GM21423 (cell line): ENCODE measurements around the gene IFT81.
"Not testable (repeated sequence)": the region's sequence is repeated elsewhere in the genome, so short reads cannot be mapped to it uniquely, and the experiment has no call there.

Source experiments
- ATAC-seq: cut with Tn5 transposase; IDR thresholded peaks from one replicate; pipeline ENCODE4 v1.9.1; 2021; ENCODE audit warnings: mild to moderate bottlenecking, moderate library complexity; ENCODE audit not compliant: unreplicated experiment

The IFT81 gene

DNA sequence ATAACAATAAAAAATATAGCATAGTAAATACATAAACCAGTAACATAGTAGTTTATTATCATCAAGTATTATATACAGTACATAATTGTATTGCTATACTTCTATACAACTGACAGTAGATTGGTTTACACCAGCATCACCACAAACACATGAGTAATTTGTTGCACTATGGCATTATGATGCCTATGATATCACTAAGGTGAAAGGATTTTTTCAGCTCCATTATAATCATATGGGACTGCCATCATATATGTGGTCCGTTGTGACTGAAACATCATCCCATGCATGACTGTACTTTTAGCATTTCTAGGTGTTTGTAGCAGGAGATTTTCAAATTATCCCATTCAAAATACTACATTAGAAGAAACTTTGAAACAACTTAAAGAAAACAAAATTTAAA is 77.8 kb downstream of the IFT81 start:
- ATAC-seq: no peak

DNA sequence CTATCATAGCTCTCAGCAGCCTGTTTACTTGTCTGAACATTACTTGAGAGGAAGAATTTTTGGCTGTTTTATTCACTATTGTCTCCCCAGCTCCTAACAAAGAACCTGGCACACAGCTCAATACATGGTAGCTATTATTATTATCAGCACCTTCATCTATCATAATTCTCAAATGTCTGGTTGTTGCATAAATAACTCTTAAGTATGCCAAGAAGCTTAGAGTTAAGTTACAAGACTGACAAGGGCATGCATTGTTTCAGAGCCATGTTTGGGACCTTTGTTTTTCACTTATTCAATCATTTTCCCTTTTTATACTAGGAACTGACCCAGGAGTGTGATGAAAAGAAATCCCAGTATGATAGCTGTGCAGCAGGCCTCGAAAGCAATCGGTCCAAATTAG is 79.4 kb downstream of the IFT81 start:
- no peak for ATAC-seq

DNA sequence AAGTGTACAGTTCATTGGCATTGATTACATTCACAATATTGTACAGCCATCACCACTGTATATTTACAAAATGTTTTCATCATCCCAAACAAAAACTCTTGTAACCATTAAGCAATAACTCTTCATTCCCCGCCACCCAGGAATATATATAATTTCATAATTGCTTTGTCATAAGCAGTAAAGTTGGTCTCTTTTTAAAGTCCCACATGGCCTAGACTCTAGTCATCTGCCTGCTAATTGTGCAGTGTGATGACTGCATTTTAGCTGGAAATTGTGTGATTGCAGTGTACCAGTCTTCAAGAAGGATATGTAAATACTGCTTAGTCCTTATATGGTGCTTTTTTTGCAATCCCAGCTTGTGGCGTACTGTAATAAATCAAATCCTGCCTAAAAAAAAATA is 81.8 kb downstream of the IFT81 start:
- ATAC-seq: no peak

DNA sequence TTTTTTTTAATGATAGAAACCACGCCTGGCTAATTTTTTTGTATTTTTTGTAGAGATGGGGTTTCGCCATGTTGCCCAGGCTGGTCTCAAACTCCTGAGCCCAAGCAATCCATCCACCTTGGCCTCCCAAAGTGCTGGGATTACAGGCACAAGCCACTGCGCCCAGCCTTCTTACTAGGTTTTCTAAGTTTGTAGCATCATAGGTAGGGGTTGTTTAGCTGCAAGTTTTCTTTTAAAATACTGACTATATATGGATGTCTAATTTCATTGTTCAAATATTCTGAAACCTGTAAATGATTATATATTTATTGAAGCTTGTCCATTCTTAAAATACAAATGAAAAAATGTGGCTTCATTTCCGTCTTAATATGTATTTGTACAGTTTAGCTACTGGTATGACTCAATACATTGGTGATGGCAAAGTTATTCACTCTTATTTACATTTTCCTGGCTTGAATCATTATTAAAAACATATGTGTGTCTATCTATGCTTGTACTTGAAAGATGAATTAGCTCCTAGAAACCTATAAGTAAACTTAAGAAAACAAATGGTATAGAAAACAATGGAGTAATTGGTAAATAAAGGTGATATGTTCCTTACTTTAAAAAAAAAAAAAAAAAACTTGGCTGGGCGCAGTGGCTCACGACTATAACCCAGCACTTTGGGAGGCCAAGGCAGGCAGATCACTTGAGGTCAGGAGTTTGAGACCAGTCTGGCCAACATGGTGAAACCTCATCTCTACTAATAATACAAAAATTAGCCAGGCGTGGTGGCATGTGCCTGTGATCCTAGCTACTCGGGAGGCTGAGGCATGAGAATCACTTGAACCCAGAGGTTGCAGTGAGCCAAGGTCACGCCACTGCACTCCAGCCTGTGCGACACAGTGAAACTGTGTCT is 87.7 kb downstream of the IFT81 start:
- not testable (repeated sequence) for ATAC-seq

DNA sequence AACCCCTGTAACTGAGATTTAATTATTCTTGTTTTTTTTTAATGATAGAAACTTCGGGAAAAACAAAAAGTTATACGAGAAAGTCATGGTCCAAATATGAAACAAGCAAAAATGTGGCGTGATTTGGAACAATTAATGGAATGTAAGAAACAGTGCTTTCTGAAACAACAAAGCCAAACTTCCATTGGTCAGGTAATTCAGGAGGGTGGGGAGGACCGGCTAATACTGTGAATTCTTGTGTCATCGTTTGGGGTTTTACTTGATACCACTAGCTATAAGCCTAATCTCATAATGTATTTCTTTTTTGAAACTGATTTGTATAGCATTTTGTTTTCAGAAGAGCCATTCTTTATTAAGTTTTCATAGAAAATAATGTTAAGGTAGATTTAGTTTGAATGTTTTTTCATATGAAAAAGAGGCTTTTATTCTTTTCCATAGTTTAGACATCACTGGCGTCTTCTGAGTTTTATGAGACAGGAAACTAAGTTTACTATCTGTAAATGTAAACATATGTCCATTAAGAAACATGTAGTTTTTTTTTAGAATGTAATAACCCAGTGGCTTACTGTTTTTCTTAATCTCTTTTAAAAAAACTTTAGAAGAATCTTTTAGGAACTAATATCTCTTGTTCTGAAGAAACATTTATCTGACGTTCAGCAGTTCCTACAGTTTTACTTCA is 94.0 kb downstream of the IFT81 start:
- ATAC-seq: no peak

DNA sequence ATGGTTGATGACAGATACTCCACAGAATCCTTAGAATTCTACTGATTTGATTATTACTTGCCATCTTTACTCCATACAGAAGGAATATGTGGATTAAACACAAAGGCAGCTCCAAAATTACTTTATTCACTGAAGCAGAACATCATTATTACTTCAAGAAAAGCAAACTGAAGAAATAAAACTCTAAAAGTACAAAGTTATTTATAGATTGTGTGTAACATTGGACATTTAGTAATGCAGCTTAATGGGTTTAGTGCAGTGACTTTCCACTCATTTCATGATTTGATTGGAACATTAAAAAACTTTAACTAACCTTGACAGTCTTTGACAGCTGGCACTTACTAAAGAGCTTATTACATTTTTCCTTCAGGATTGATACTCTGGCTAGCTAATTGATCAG is 97.9 kb downstream of the IFT81 start:
- ATAC-seq: no peak

DNA sequence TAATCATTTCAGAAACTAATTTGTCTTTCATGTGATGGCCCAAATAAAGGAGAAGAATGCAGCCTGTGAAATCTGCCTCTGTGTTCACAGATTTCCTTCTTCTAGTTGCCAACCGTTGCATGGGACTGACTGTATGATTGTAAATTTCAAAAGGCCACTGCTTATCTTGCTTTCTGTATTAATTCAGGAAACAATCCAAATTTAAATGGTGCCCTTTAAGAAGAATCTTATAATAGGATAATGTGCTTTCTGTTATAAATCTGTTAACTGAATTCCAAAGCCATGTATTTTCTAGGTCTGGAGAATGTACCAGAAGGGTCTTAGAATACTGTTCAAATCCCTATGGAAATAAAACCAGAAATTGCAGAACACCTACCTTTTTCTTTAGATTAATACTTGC is 98.3 kb downstream of the IFT81 start:
- no peak for ATAC-seq

DNA sequence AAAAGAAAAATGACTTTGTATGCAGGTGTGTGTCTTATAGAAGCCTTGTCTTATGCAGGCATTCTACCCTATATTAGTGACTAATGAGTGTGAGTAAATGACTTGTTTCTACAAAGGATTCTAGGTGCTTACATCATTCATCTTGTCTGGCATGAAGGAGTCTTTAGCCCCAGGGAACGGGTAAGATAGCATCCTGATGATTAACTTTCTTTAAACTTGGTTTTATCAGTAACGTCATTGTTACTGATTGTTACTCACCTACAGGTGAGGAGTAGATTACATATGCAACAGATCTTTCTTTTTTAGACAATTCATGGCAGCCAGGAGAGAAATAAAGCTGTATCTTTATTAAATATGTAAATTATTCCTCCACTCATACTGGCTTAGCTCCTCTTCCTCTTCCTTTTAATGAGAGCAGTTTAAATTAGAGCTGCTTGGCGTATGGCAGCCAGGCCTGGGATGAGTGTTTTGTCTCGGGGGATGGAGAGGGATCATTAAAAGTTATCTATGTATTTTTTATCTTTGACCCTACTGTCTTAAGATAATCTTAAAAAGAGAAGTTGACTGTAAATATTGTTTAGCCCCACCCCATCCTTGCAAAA is 99.7 kb downstream of the IFT81 start:
- no peak for ATAC-seq

DNA sequence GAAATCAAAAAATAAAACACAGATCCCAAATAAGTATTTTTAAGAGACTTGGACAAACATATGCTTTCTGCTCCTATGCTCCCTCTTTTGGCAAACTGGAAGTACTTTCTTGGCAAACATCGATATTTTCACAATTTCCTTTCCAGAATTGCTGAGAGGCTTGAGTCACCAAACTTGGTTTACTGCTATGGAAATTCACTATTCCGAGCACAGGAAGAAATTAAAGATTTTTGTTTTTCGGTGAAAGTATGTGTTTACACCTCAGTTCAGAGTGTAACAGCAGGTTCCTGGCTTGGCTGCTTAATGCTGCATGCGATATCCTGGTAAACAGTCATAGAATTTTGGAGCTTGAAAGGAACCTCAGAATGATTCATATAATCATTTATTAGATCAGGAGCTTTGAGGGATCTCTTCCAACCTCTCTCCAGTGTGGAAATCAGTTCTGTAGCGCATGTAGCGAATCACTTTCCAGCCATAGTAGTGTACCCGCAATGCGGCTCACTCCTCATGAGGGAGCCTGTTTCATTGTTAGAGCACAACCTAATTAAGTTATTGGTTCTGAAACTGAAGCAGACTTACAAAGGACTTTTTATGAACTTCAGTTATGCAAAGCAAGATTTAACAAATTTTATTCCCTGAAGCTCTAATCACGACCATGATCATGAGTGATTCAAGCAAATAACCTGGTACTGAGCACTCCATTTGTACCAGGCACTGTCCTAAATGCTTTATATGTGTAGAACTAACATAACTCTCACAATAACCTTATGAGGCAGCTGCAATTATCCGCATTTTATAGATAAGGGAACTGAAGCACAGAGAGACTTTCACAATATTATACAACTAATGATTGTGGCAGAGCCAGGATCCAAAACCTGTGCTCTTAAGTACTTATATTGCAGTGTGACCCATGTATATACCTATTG is 100.5 kb downstream of the IFT81 start:
- no peak for ATAC-seq

DNA sequence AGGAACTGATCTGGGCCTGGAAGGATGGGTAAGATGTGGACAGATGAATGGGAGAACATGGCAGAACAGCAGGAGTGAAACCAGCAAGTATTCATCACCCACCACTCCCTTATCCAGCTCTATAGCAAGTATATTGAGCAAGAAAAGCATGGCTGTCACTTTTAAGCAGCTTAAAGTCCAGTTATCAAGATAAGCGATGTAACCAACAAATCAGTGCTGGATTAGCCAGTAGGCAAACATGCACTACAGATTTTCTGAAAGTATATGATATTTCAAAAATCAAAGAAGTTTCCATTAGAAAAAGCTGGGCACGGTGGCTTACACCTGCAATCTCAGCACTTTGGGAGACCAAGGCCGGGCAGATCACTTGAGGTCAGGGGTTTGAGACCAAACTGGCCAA is 103.0 kb downstream of the IFT81 start:
- ATAC-seq: no peak

DNA sequence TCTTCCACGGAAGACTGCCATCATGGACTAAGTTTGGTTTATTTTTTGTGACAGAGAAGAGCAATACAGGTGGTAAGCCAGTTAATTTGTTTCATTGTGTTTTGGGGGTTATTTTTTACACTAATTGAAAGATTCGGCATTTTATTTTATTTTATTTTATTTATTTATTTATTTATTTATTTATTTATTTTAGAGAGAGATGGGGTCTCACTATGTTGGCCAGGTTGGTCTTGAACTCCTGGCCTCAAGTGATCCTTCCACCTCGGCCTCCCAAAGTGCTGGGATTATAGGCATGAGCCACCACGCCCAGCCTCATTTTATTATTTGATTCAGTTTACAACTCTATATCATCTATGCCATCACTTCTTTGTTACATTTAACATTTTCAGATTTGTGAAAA is 104.2 kb downstream of the IFT81 start:
- not testable (repeated sequence) for ATAC-seq

DNA sequence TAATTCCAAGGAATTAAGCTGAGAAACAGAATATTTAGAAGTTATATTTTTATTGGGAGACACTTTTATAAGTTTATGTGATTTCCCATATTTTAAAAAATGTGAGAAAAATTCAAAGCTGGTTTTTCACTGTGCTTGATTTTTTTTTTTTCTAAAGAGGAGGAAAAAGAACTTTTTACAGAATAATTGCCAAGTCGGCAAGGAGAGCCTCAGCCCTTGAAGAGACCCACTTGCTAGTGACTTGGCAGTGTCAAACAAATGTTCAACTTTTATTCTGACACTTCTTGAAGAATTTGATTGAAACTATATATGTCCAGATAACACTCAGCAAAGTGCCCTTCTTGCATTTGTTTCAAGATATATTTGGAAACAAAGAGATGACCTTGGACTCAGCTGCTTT is 104.6 kb downstream of the IFT81 start:
- ATAC-seq: no peak

DNA sequence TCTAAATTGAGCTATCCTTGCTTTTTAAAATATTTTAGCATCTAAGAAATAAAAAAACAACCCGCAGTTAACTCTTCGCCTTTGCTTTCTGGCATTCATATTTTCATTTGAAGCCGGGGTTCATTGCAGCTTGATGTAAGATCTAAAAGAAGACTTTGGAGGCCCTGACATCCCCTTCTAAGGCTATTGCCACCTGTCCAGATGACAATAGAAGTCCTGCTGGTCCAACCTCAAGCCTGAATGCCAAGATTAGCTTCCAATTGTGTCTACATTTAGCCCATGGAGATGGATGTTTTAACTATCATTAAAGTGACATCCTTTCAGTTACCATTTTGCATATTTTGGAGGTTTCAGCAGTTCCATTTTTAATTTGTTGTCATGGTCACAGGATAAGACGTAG is 105.3 kb downstream of the IFT81 start:
- no peak for ATAC-seq

DNA sequence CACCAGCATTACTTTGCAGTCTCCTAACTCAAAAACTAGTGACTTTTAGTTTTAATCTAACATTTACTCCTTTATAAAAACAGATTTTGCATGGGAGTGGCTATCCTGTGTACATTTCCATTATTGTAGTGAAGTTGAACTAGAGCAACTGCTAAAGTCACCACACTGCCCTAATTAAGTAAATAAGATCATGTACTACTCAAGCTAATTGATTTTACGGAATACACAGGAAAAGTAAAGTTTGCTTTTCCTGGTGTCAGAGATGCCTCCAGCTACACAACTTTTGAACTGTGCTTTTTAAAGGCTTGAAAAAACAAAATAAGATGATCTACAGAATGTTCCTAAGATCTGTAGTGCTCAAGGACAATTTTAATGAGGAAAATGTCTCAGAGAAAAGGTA is 106.5 kb downstream of the IFT81 start:
- no peak for ATAC-seq

DNA sequence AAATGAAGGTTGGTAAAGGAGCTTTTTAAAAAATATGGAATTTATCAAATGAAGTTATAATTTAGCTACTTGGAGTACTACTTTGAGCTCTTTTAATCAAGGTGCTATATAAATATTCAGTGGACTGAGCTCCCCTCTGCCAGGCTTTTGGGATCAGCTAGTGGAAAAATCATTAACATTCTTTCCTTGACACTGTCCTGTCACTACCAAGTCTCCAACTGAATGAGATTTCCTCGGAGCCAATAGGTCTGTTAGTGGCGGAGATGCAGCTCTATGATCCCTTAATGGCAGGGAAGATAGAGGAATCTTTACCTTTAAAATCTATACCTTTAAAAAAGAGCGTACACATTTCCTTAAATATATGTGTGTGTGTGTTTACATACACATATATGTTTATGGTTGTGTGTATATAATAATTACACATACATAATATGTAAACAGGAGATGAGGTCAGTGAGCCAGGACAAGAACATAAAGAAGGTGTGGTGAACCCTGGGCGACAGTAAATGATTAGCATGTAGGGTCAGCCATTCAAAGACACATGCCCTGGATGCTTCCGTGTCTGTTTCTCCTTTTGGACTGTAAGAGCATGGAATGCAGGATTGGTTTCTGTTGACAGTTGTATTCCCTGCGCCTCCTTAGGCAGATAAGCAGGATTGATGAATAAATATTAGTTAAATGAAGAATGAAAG is 109.2 kb downstream of the IFT81 start:
- no peak for ATAC-seq

DNA sequence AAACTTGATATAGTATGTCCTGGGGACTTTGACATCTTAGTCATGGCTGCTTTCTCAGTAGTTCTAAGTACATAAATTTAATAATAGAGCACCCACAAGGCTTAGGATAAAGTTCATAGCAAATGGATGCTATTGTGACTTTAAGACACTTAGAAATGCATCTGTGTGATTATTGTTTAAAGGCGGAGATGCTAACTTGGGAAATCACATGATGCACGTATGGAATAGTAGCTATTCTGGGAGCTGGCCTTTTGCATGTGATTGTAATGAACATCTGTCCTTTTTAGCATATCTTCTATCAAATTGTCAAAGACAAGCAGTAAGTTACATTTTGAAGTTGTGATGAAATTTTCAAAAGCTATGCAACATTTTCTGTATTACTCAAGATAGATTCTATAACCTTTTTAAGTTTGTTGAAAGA is 110.2 kb downstream of the IFT81 start:
- ATAC-seq: no peak

DNA sequence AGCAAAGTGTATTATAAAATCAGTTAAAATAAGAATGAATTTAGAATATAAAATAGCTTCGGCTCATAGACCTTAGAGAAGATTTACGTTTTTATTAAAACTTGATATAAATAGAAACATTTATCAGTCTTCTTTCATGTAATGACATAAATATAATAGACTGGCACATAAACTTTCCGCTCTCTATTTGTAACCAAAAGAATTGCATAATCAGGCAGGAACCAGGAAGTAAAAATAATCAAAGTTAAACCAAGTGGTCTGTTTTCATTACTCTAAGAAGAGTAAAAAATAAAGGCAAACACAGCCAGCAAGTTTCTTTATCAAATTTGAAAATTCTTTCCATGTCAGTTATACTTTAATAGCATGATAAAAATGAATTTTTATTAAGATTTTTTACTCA is 110.6 kb downstream of the IFT81 start:
- no peak for ATAC-seq

DNA sequence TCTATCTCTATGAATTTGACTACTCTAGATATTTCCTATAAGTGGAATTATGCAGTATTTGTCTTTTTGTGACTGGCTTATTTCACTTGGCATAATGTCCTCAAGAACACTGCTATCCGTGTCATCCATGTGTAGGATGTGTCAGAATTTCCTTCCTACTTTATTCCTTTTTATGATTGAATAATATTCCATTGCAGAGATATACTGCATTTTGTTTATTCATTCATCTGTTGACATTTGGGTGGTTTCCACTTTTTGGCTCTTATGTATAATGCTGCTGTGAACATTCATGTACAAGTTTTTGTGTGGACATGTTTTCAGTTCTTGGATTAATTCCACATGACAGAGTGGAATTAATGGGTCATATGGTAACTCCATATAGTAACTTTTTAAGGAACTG is 111.2 kb downstream of the IFT81 start:
- no peak for ATAC-seq

DNA sequence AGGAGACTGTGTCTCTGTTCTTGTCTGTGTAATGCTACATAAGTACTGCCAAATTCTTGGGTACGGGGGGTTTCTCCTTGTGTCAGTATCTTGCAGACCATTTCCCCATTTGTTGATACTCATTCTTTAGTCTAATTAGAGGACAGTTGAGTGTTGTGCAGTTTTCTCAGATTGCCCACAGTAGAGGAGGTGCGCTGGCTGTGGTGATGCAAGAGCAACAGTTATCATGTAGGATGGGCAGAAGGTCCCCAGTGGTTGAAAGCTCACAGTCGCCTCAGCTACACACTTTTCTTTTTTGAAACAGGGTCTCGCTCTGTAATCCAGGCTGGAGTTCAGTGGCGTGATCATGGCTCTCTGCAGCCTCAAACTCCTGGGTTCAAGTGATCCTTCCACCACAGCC is 119.1 kb downstream of the IFT81 start:
- ATAC-seq: no peak

DNA sequence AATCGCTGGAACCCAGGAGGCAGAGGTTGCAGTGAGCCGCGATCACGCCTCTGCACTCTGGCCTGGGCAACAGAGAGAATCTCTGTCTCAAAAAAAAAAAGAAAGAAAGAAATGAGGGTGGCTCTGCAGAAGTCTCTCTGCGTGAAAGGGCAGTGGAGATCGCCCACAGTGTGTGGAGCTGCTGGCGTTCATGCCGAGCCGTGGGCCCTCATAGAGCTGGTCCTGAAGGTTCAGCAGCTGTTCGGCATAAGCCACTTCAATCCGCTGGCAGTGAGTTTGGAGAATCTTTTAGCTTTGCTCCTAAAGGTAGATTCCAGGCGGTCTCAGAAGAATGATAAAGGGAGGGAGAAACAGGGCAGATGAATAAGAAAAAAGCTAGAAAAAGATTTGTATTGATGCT is 120.2 kb downstream of the IFT81 start:
- no peak for ATAC-seq
